Parathyroid adenoma (tissue), 2 donors: Measurements from ENCODE around the gene TBXAS1.

Experiments
- H2AFZ ChIP-seq: fragments of 300-600 bp; sonication (generic); one replicate; pipeline ENCODE4 v1.7.0; 2017; ENCODE audit warnings: antibody characterized with exemption, mild to moderate bottlenecking
- H3K27ac ChIP-seq: fragments of 300-600 bp; sonication (generic); one replicate; pipeline ENCODE4 v1.7.0; 2017
- H3K27me3 ChIP-seq: fragments of 300-600 bp; sonication (generic); one replicate; pipeline ENCODE4 v1.7.0; 2017; ENCODE audit warnings: low read length; ENCODE audit not compliant: control insufficient read depth, insufficient read depth
- H3K36me3 ChIP-seq: fragments of 300-600 bp; sonication (generic); one replicate; pipeline ENCODE4 v1.7.0; 2017; ENCODE audit warnings: low read length; ENCODE audit not compliant: control insufficient read depth, insufficient read depth
- H3K4me1 ChIP-seq: fragments of 300-600 bp; sonication (generic); one replicate; pipeline ENCODE4 v1.7.0; 2017; ENCODE audit warnings: control low read depth
- H3K4me2 ChIP-seq: fragments of 300-600 bp; sonication (generic); one replicate; pipeline ENCODE4 v1.7.0; 2017; ENCODE audit warnings: low read length
- H3K4me3 ChIP-seq: fragments of 300-600 bp; sonication (generic); one replicate; pipeline ENCODE4 v1.7.0; 2017; ENCODE audit warnings: low read depth, low read length
- H3K79me2 ChIP-seq: fragments of 300-600 bp; sonication (generic); one replicate; pipeline ENCODE4 v1.7.0; 2017; ENCODE audit warnings: control low read depth
- H3K9ac ChIP-seq: fragments of 300-600 bp; sonication (generic); one replicate; pipeline ENCODE4 v1.7.0; 2017; ENCODE audit warnings: mild to moderate bottlenecking
- H3K9me3 ChIP-seq: fragments of 300-600 bp; sonication (generic); one replicate; pipeline ENCODE4 v1.7.0; 2017; ENCODE audit warnings: low read length; ENCODE audit not compliant: control insufficient read depth
- CTCF ChIP-seq: fragments of 300-600 bp; sonication (generic); IDR thresholded peaks from one replicate; pipeline ENCODE4 v1.7.0; 2017; ENCODE audit warnings: antibody characterized with exemption, mild to moderate bottlenecking
- donor health status: primary hyperparathyroidism.

TBXAS1 gene

GRCh38 chr7:139984642-139985539 is 155.8 kb downstream of the TBXAS1 start:
- no peak overlapping the region for H2AFZ ChIP-seq
- no peak overlapping the region for H3K4me3 ChIP-seq
- H3K9ac ChIP-seq = no peak overlapping the region
- no peaks in the 10 kb centered on the region for H3K9me3 ChIP-seq
- no peaks in the 10 kb centered on the region for H3K36me3 ChIP-seq
- no peaks in the 10 kb centered on the region for H3K27me3 ChIP-seq
- no peak overlapping the region for H3K27ac ChIP-seq
- no peak overlapping the region for H3K4me2 ChIP-seq
- no peaks in the 10 kb centered on the region for H3K79me2 ChIP-seq
- peaks cover 5% of the 10 kb centered on the region for H3K4me1 ChIP-seq
- no peak for TF ChIP-seq CTCF

GRCh38 chr7:139985811-139986210 is 156.7 kb downstream of the TBXAS1 start:
- Histone ChIP-seq H3K36me3 (no peaks in the 10 kb centered on the region), H2AFZ (no peak overlapping the region), H3K9me3 (no peaks in the 10 kb centered on the region), H3K4me2 (no peak overlapping the region), H3K27ac (no peak overlapping the region), H3K79me2 (no peaks in the 10 kb centered on the region), H3K9ac (no peak overlapping the region), H3K27me3 (no peaks in the 10 kb centered on the region), H3K4me3 (no peak overlapping the region), H3K4me1 (peaks cover under 1% of the 10 kb centered on the region)
- TF ChIP-seq CTCF = no peak

GRCh38 chr7:139987691-139988516 is 158.8 kb downstream of the TBXAS1 start:
- no peak for TF ChIP-seq CTCF
- H2AFZ ChIP-seq = no peak overlapping the region

GRCh38 chr7:139989366-139990141 is 160.5 kb downstream of the TBXAS1 start:
- no peaks in the 10 kb centered on the region for H3K27me3 ChIP-seq
- H2AFZ ChIP-seq = no peak overlapping the region
- H3K4me2 ChIP-seq = no peak overlapping the region
- no peaks in the 10 kb centered on the region for H3K4me1 ChIP-seq
- H3K9ac ChIP-seq = no peak overlapping the region
- H3K4me3 ChIP-seq = no peak overlapping the region
- no peaks in the 10 kb centered on the region for H3K79me2 ChIP-seq
- no peaks in the 10 kb centered on the region for H3K36me3 ChIP-seq
- no peaks in the 10 kb centered on the region for H3K9me3 ChIP-seq
- no peak overlapping the region for H3K27ac ChIP-seq
- no peak for TF ChIP-seq CTCF

More at GRCh38 chr7:139987691-139988516, 158.8 kb downstream of the TBXAS1 start:
- Histone ChIP-seq H3K79me2 (no peaks in the 10 kb centered on the region), H3K36me3 (no peaks in the 10 kb centered on the region), H3K9ac (no peak overlapping the region), H3K9me3 (no peaks in the 10 kb centered on the region), H3K27ac (no peak overlapping the region), H3K4me1 (no peaks in the 10 kb centered on the region), H3K4me2 (no peak overlapping the region), H3K27me3 (no peaks in the 10 kb centered on the region), H3K4me3 (no peak overlapping the region)
